Stimulated activated CD8-positive, alpha-beta memory T cell treated with anti-CD3 and anti-CD28 coated beads, Interleukin-7, amount 100 ng/mL, for 4 hours (primary cell): ENCODE results near the gene TH.
"Not testable (repeated sequence)": the region's sequence is repeated elsewhere in the genome, so short reads cannot be mapped to it uniquely, and the experiment has no call there.

Source experiments
- DNase-seq, 2 donors: peaks; one replicate each; pipeline ENCODE4 v3.0.0-alpha.2; 2020; ENCODE audit warnings: low read depth in 2 of 2

The TH gene

DNA sequence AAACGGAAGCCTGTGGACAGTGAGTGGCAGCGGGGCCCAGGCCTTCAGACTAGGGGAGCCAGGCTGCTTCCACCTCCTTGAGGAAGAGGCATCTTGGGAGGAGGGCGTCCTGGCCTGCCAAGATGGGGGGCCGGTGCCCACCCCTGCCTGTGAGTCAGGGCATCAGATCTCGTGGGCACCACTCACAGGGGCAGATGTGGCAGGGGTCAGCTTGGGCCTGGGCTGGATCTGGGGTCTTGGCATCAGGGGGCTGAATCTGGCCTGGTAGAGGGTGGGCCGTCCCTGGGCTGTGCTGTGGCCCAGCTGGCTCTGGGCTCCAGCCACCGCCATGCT is 24.1 kb upstream of the TH start:
- DNase-seq: no peak

DNA sequence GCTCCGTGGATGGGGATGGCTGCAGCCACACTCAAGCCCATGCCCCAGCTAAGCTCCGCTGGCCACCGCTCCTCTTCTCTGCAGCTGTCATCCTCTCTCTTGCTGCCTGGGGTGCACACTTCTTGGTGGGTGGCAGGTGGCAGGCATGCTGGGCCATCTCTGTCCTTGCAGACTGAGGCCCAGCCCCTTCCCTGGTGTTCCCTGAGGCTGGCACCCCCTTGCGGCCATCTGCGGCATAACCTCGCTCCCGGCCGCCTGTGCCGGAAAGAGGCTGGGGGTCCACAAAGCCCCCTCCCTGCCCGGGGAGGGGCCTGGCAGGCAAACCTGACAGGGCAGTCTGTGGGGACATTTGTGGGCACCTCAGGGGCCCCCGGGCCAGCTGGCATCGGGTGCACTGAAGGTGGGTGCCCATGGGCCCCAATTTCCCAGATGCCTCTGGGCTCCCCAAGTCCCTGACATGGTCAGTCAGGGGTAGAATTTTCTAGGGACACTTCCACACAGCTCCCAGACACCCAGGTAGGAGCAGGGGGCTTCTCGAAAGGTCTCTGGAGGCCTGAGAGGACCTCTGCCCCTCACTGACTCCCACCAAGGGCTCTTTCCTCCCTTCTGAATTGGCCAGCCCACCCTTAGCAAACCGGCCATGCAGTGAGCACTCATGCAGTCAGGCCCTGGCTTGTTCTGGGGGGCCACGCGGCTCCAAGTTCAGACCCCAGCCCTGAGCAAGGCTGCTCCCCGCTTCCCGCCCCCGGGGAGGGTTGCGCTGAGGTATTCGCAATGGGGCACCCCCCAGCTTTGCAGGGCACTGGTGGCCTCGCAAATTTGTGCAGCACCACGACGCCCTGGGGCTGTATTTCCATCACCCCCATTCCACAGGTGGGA is 23.5 kb upstream of the TH start:
- peak in 1 of 2 donors; percentile 28 for DNase-seq

DNA sequence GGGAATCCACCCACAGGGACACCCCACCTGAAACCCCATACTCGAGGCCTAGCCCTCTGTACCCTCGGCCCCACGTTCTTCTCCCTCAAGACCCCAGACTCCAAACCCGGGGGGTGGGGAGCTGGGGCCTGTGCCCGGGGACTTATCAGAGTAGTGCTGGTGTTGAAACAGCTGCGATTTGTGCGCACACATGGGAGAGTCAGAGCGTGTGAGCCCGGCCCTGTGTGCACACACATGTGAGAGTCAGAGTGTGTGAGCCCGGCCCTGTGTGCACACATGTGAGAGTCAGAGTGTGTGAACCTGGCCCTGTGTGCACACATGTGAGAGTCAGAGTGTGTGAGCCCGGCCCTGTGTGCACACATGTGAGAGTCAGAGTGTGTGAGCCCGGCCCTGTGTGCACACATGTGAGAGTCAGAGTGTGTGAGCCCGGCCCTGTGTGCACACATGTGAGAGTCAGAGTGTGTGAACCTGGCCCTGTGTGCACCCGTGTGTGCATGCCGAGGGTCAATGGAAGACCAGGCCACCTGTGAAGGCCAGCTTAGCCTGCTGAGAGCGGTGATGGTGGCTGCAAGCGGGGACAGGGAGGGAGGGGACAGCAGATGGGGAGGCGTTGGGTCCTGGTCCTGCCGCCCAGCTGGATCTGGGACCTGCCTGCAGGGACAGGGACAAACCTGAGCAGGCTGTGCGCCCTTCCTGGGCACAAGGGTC is 22.4 kb upstream of the TH start:
- DNase-seq: not testable (repeated sequence)

DNA sequence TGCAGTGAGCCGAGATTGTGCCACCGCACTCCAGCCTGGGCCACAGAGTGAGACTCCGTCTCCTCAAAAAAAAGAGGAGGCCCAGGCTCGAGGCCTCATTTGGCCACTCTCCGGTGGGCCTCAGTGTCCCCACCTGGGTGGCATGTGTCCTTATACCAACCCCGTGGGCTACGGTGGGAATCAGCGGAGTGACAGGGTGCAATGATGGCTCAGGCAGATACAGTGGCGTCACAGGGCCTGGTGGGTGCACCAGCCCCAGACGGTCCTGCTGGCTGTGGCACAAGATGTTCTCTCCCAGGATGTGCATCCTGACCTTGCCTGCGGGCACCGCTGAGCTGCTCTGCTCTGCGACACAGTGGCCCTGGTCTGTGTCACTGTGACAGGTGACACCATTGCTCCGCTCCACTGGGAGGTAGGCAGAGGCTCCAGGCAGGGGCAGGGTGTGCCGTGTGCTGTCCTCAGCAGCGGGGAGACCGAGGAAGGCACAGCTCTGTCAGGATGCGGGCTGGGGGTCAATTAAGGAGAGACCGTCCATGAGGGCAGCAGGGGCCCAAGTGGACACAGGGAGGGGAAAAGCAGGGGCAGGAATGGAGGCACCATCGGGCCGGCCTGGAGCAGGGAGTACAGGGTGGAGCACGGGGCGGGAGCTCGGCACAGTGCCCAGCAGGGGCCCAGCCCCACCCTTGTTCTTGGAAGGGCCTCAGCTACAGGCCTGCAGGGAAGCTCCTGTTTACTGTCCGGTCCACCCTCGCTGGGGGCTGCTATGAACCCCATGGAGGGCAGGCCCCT is 21.7 kb upstream of the TH start:
- no peak for DNase-seq

DNA sequence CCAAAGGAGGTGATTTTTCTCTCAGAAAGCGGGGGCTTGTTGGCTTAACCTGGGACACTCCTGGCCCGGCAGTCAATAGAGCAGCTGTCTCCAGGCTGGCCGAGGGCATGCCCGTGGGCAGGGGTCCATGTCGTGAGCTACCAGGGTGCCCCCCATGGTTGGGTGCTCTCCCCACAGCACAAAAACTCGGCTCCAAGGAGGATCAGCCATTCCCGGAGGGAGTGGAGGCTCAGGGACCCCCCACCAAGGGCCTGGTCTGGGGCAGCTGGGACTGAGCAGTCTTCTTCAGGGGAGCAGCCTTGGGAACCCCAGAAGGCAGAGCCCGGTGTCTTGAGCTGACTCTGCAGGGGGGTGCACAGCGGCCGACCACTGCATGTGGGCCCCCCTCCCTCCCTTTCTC is 20.8 kb upstream of the TH start:
- no peak for DNase-seq

DNA sequence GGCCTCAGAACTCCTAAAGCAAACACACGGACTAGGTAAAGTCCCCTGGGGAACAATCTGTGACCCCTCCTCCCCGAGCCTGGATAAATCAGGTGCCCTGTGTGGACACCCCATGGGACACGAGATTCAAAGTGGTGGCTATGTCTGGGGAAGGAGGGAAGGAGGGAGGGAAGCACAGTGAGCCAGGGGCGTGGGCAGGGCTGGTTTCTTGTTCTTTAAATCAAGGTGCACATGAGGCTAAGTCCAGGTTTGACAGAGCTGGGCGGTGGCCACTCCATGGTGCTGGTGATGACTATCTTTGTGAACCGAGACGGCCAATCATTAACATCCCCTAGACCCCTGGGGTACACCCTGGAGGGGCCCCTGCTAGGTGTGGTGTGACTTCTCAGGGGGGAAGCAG is 20.3 kb upstream of the TH start:
- DNase-seq: no peak

DNA sequence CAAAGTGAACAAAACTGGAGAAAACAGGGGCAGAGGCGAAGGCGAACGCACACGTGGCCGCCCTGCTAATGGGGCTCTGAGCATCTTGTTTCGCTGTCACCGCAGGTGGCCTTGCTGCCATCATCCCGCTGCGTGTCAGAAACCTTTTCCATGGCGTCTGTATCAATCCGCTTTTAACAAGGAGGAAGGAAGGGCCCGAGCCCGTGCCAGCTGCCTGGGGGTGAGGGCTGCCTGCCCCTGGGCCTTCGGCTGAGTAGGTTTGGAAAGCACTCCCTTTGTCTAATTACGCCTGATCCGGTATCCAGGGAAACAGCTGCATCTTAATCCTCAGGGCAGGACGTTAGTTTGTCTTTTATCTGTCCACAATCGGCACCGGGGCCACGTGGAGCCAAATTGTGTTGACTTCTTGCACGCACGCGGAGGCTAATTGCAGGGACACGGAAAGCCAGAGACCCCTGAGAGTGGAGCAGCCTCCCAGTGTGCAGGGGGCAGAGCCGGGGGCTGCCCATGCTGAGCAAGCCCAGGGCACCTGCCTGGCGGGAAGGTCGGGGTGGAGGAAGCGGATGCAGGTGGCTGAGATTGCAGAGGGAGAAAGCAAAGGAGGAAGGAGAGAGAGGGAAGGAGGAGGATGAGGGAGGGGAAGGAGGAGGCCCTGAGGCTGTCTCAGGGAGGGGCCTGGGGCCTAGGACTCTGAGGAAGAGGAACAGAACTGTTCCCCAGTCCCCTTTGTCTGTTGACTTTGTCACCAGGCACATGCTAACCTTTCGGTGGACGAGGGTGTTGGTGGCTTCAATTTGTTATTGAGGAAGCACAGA is 19.2 kb upstream of the TH start:
- no peak for DNase-seq

DNA sequence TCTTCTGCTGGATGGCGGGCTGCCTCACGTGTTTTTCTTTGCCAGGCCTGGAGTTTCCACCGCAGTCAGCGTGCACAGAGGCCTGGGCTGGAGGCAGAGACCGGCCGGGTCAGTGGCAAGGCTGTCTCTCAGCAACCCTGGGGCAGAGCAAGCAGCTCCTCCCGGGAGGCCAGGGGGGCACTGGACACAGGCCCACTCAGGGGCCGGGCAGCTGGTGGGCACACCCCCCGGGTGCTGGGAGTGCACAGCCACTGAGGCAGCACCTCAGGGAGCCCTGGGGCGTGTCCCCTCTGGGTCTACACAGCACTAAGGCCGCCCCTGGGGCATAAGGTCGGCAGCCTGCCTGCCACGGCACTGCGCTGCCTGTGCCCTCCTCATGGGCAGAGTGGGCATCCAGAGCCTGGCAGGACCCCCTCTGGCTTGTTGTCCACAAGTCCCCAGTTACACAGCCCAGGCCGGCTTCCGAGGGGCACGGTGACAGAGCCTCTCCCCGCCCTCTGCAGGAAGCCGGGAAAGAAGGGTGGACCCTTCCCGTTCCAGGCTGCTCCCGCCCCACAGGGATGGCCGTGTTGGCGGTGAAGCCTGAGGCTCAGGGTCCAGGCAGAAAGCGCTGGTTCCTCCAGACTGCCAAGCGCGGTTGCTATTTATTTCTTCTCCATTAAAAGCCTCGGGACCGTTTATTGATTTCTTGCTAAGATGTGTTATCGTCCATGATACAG is 18.5 kb upstream of the TH start:
- DNase-seq: no peak

DNA sequence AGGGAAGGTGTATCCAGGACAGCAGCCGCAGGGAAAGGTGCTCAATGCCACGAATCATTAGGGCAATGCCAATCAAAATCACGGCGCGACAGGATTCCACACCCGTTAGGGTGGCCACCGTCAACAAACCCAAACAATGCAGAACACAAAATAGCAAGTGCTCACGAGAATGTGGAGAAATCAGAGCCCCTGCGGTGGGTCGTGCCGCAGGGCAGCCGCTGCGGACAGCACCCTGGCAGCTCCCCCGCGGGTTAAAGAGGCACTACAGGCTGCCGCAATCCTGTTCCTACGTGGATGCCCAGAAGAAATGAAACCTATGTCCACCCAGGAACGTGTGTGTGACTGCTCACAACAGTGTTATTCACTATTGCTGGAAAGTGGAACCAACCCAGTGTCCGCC is 17.1 kb upstream of the TH start:
- no peak for DNase-seq

DNA sequence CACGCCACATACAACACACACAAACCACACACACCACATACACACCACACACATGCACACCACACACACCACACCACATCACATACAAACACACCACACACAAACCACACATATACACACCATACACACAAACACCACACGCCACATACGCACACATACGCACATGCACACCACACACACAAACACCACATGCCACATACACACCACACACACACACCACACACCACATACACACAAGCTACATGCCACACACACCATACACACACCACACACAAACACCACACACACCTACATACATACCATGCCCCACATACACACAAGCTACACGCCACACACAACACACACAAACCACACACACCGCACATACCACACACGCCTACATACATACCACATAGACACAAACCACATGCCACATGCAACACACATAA is 15.7 kb upstream of the TH start:
- DNase-seq: no peak

DNA sequence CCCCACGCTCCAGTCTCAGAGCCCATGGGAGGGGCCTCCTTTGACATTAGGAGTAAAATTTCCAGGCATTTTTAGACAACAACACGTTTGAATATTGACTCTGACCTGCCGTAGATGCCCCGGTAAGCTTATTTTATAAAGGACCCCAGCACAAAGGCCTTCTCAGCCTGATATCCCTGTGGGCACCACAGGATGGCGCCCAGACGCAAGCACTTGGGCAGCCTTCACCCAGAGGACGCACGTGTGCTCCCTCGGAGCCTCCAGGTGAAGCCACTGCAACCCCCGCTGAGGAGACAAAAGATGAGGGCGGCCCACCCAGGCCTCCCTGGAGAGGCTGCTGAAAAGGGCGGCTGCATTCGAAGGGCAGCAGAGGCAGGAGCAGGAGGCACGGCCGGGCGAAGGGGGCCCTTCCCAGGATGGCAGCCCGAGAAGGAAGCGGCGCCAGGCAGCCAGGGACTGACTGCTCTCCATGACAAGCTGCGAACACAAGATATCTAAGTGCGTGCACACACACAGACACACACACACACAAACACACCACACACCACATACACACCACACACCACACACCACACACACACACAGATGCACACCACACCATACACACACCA is 15.2 kb upstream of the TH start:
- DNase-seq: peak; percentile 19 to 32

DNA sequence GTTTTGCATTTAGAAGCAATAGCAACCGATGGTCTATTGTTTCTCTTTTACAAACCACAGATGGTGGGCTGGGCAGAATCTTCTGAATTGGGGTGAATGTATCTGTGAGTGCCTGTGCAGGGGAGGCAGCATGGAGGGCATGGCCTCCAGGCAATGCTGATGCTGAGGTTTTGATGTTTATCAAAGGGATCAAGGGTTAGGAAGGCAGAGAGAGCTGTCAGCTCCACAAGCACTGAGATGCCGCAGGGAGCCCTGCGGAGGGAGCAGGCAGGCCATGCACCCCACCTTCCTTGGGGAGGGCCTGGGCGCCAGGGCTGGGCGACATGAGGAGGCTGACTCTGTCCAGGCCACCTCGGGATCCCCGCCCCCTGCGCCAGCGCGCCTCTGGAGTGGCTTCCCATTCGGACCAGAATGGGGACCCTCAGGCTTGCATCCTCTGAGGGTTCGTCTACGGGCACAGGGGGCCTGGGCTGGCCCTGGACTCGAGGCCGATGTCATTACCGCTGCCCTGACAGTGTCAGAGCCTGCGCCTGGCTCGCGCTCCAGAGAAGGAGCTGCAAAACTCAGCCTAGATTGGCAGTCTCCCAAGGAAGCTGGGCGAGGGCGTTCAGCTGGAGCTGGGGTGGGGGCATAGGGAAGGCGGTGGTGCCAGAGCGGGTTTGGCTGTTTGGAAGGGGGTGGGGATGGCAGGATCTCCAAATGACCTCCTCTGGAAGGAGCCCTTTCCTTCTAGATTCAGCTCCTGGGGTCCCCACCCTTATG is 13.9 kb upstream of the TH start:
- DNase-seq: no peak

DNA sequence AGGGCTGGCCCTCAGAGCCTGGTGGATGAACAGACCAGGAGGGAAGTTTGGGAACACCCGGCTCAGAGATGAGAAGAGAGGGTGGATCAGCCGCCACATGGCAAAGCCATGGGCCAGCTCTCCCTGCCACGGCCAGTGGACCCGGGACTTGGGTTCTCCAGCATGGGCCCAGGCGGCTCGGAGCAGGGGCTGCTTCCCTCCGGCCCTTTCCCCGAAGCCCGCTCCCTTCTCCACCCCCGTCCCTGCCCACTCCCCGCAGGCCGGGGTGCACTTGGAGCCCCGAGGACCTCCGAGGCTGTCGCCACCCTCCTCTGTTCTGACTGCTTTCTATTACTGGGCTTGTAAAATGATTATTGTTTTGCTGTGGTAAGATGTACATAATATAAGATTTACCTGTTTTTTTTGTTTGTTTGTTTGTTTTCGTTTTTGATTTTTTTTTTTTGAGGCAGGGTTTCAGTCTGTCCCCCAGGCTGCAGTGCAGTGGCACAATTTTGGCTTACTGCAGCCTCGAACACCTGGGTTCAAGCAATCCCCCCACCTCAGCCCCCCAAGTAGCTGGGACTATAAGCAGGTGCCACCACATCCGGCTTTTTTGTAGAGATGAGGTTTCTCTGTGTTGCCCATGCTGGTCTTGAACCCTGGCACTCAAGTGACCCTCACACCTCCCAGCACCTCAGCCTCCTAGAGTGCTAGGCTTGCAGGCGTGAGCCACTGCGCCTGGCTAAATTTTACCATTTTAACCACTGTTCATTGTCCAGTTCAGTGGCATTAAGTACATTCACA is 11.3 kb upstream of the TH start:
- no peak for DNase-seq

DNA sequence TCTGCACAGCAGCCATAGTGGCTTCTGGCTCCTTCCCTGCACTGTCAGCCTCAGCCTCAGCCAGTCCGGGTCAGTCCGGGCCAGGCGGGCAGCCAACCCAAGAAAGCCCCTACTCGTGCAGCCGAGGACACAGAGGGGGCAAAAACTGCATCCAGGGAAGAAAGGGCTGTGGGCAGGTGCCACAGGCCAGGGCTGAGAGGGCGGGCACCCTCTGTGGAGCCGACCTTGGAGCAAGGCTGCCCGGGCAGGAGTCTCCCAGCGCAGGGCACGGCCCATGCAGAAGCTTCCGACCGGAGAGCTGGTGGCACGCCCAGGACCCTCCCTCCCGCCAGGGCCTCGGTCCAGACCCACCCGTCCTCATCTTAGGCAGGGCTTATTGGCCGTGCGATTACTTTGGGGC is 10.5 kb upstream of the TH start:
- DNase-seq: no peak

DNA sequence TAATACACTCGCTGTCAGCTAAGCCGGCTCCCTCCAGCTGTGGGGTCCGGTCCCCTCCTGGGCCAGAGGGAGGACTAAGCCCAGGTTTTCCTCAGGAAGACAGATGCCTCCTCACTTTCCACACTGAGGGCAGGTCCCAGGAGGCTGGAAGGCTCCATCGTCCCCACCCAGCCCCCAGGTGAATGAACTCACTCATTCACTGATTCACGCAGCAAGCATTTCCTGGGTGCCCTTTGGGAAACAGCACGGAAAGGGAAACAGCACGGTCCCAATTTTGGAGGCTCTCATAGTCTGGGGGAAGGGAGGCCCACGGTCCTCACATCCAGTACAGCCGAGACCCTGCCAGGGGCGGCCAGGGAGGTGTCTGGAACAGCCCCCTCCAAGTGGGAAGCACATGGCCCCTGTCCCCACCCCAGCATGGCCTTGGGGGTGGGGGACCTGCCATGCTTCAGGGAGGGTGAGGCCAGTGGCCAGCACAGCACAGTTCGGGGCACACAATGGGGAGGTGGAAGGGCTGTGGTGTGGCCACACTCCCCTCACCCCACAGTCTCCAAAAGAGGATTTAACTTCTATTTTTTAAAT is 9.3 kb upstream of the TH start:
- no peak for DNase-seq

DNA sequence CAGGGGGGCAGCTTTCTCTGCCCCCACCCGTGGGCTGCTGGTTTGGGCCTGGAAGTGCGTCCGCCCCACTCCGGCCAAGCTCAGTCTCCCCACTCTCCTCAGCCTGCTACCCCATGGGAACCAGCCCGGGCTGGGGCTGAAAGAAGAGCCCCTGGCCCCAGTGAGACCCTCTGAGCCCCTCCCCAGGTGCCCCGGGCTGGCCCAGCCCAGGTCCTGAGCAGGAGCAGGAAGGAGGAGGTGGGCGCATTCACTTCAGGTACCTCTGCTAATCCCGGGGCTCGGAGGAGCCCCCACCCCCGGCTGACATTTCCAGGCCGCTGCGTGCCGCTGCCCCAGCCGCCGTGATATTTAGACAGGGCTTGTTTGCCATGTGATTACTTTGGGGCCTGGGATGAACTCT is 8.7 kb upstream of the TH start:
- DNase-seq: no peak

DNA sequence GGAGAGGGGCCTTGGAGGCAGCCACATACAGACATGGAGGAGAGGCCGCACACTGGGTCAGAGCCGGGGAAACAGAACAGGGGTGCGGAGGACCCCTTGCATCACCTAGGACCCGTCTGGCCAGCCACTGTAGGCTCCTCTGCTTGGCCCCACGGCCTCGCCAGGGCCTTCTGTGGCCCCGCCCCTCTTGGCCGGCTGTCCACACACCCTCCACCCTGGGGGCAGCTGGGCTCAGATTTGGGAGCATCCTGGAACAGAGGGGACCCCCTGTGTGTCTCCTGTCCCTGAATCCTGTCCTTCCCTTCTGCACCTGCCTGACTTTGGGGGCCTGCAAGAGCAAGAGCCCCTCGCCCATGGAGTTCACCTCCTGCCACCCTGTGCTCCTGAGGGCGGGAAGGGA is 7.9 kb upstream of the TH start:
- DNase-seq: no peak

DNA sequence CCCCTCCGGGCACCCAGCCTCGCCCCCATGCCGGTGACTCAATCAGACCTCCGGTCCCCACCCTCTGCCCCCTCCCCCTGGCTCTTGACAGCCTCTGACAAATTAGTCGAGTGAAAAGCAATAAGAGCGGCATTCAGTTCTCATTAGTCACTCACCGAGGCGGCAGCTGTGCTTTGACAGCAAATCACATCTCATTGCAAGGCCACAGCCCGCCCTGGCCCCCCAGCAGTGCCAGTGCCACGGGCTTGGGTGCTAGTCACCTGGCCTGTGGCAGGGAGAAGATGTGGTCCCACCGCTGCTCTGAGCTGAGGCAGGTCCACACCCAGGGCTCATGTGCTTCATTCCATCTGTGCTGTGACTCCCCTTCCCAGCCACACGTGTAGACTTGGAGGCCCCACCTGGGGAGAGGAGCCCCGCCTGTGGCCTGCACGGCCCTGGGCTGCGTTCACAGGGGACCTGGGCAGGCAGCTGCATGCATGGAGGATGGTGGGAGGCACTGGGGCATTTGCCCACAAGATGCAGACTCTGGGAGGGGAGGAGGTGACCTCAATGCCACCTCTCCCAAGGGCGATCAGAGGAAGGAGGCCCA is 7.4 kb upstream of the TH start:
- no peak for DNase-seq
